HG03175 (cell line): ENCODE measurements around the gene DGKB.

Source experiments
- ATAC-seq: cut with Tn5 transposase; IDR thresholded peaks from one replicate; pipeline ENCODE4 v1.9.1; 2021; ENCODE audit warnings: mild to moderate bottlenecking, moderate library complexity; ENCODE audit not compliant: unreplicated experiment

DGKB gene

GRCh38 chr7:14761510-14762296 lies 140.8 kb downstream of the DGKB start:
- no peak for ATAC-seq

GRCh38 chr7:14760730-14761478 lies 141.6 kb downstream of the DGKB start:
- no peak for ATAC-seq

DNA sequence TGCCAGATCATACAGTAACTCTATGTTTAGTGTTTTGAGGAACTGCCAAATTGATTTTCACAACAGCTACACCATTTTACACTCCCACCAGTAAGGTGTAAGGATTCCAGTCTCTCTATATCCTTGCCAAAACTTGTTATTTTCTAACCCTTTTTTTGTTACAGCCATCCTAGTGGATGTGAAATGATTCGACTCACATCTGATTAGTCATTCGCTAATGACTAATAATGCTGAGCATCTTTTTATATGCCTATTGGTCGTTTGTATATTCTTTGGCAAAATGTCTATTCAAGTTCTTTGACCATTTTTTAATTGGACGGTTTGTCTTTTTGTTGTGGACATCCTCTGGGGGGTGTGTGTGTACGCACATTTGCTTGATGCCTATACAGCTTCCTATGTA lies 142.8 kb downstream of the DGKB start:
- no peak for ATAC-seq

DNA sequence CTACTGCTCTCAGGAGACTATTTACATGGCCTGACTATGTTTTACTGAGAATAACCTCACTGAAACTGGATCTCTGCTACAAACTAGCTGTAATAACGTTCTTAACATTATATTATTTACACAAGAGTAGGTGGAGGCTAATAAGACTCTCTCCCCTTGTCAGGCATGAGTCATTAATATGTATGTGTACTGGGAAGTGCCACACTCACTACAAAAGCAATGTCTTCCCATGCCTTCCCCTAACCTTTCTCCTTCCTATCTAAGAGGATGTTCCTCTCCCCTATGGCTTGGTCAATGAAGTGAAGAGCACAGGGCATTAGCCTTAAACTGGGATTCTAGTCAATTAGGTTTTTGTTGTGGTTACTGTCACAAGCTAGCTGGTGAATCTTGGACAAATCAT lies 147.9 kb downstream of the DGKB start:
- ATAC-seq: no peak

DNA sequence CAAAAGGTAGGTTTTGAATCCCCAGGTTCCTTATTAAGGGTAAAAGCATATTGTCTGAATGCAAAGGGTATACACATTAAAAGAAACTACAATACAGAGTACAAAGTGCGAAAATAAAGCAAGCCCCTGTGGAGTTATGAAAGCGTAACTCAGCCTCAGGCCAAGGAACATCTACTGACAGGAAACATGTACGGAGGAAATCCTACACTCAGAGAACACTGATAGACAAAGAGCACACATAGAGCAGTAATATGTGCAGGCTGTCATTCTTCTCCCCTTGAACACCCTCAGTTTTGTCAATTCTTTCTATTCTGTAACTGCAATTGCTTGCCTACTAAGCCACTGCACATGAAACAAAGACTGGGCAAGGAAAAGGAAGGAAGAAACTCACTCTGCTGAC lies 150.2 kb downstream of the DGKB start:
- no peak for ATAC-seq

DNA sequence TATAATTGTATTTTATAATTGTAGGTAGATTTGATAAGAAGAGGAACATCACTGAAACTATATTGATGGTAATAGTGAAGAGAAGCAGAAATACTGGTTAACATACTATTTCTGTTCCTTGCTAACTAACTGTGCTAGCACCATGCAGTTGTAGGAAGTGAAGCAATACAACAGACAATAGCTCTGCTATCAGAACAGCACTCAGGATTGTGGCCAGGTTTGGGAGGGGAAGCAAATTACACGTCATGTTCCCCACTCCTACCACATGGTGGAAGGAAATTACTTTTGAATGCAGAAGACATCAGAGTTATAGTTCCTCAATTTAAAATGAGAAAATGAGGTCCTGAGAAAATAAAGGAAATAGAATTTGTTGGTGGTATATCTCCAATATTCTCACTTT lies 151.1 kb downstream of the DGKB start:
- ATAC-seq: no peak

DNA sequence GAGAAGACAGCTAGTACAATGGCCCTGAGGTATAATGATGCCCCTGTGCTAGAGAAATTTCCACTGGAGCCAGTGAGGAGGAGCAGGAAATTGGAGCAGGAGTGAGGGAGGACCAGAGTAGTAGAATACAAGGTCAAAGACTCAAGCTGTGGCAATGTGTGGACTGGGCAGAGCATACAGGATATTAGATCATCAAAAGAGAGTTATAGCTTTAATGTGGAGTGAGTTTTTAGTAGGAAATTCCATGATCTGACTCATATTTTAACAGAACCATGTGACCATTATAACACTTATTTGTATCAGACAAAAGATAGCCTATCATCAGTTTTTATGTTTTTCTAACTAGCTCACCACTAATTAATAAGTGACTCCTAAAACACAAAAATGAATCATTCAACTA lies 154.1 kb downstream of the DGKB start:
- no peak for ATAC-seq

DNA sequence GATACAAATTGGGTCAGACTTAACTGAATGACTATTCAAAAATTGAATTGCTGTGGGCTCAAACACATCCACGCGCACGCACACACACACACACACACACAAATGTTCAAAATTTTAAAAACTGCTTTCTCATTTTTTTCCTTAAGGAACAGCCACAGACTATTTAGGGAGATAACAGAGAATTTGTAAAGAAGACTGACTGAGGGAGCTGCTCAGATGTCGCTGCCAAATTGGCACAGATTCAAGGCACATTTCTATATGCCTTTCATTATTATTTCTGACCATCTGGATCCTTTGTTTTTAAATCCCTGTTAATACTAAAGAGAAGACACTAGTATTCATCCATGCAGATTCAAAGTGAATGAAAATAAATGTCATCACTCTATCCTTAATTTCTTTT lies 154.8 kb downstream of the DGKB start:
- no peak for ATAC-seq

DNA sequence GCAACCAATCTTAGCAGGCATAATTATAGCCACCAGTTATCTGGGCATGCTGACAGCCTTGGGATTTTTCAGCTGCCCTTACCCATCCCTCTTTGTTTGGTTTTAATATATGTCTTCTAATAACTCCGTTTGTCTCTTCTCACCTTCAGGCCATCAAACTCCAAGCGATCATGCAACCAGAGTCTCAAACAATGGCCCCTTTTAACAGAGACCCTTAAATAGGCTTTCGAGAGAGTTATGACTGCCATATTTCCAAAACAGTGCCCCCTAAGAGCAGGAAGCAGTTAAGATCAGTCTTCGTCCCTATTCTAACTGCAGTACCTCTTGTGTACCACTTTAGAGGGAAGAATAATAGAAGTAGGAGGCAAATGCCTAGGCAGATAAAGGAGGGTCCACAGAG lies 157.5 kb downstream of the DGKB start:
- ATAC-seq: no peak

GRCh38 chr7:14740606-14741005 lies 161.9 kb downstream of the DGKB start:
- ATAC-seq: no peak

DNA sequence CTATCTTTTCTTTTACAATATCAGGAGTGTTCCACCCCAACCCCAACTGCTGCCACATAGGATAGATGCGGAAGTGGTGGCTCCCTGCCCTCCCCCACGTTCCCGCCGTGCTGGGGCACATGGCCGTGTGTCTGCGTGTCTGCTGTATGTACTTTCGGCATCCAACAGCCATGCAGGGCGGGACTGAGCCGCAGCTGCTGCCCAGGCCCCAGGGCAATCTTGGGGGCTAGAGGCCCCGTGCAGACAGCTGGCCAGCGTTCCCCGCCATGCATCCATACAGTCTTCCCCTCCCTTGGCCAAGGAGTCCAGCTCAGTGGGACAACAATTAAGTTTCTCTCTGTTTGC lies 162.7 kb downstream of the DGKB start:
- no peak for ATAC-seq

- ATAC-seq: no peak
Measured at GRCh38 chr7:14739168-14739840, 163.2 kb downstream of the DGKB start.

DNA sequence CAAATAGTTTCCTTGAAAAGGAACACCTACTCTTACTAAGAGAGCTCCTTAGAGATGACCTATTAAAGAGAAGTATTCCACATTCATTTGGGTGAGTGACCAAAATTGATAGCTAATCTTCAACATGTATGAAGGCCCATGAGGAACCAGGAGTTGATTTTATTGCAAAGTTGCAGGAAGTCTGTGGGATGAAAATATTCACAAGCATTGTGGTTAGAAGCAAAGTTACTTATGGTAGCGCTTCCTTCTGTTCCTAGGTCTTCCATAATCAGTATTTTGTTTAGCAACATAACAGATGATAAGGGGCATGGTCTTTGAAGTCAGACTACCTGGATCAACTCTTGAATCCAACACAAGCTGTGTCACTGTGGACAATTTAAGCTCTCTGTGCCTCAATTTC lies 164.5 kb downstream of the DGKB start:
- ATAC-seq: no peak

GRCh38 chr7:14734839-14735321 lies 167.7 kb downstream of the DGKB start:
- ATAC-seq: no peak

DNA sequence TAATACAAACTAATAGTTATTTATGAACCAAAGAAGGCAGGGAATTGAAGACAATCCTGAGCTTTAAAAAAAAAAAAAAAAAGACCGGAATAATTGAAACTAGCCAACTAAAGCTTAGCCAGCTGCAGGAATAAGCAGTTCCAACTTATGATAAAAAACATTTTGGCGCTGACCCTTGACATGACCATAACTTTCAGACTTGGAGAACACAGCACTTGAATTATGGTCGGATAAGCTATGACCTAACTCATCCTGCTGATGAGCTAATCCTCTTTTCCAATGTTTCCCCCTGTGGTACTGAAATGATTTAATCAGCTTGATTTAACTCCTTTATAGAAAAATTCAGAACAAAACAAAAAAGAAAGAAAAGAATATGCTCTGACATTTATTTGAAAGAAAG lies 181.8 kb downstream of the DGKB start:
- no peak for ATAC-seq

DNA sequence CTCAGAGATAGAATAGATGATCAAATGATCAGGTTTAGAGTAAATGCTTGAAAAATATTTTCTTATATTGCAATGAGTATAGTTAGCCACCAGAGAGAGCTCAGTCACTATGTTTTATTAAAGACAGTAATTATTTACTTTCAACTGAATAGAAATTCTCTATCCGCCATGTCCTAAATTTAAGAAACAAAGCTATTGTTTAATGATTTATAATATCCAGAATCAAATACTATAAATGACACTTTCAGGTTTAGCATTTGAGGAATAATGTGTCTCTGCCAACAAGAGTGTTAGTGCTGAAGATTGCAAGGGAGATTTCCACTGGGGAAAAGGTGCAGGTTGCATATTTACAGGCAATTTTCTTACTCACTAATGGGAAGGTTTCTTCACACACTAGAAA lies 184.7 kb downstream of the DGKB start:
- no peak for ATAC-seq

DNA sequence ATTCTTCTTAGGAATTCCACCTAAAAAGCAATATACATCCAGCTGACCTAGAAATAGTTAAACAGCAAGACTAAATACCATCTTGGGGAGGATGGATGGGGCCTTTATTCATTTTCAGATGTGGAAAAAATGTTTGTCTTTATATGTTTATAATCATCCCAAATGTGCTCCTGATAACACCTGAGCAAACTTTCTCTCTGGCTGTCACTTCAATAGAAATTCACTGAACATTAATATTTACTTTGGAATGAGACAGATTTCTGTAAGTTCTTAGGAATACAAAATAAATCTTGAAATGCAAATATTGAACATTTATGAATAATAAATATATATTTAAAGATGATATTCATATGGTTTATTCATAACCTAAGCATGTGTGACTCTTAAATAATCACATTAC lies 185.4 kb downstream of the DGKB start:
- no peak for ATAC-seq

GRCh38 chr7:14714161-14714728 lies 188.3 kb downstream of the DGKB start:
- ATAC-seq: peak; percentile 97

DNA sequence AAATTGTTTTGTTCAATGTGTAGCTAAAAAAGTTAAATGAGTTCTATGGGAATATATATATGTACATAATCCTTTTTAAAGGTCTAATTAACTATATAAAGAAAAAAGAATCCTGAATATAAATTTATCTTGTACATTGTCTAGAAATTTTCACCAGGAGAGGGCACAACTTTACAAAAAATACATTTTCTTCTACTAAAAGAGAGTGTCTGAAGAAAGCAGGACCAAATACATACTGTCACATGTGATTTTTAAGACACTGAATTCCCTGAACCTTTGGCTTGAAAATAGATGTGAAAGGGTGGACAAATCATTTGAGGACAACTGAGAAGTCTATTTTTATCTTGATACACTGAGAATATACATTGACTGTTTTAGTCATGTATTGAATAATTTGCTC lies 204.3 kb downstream of the DGKB start:
- peak; percentile 44 for ATAC-seq

- no peak for ATAC-seq
Measured at GRCh38 chr7:14697684-14698083, 204.9 kb downstream of the DGKB start.

- peak; percentile 40 for ATAC-seq
Measured at GRCh38 chr7:14691597-14692203, 210.9 kb downstream of the DGKB start.
